Uterus (tissue), 2 donors: ENCODE measurements around the gene MYO16.

Experiments
- CTCF ChIP-seq, 4 experiments: fragments of 200-600 bp in 2 of 4; fragments of 450-650 bp in 2 of 4; sonication (generic) in 2 of 4; IDR thresholded peaks; one replicate each; pipeline ENCODE4 v1.5.1; 2016 to 2019; ENCODE audit warnings: antibody characterized with exemption in 4 of 4, mild to moderate bottlenecking in 2 of 4, moderate library complexity in 1 of 4
- POLR2A ChIP-seq, 2 donors: fragments of 450-650 bp; IDR thresholded peaks; one replicate each; pipeline ENCODE4 v1.6.1; 2016; ENCODE audit warnings: antibody characterized with exemption in 2 of 2, mild to moderate bottlenecking in 1 of 2, moderate library complexity in 1 of 2

- TF ChIP-seq CTCF (IDR thresholded peaks at IDR 0.05) (no peak), POLR2A (IDR thresholded peaks at IDR 0.05) (no peak)
Observed at GRCh38 chr13:108983273-108983672, 353.9 kb downstream of the MYO16 start.
